ENCODE data around the gene MAGI1.
A peak's percentile ranks its signal among the peaks of the same experiment; 100 is the strongest.
"Not testable (repeated sequence)": the region's sequence is repeated elsewhere in the genome, so short reads cannot be mapped to it uniquely, and the experiment has no call there.

MAGI1 gene

DNA sequence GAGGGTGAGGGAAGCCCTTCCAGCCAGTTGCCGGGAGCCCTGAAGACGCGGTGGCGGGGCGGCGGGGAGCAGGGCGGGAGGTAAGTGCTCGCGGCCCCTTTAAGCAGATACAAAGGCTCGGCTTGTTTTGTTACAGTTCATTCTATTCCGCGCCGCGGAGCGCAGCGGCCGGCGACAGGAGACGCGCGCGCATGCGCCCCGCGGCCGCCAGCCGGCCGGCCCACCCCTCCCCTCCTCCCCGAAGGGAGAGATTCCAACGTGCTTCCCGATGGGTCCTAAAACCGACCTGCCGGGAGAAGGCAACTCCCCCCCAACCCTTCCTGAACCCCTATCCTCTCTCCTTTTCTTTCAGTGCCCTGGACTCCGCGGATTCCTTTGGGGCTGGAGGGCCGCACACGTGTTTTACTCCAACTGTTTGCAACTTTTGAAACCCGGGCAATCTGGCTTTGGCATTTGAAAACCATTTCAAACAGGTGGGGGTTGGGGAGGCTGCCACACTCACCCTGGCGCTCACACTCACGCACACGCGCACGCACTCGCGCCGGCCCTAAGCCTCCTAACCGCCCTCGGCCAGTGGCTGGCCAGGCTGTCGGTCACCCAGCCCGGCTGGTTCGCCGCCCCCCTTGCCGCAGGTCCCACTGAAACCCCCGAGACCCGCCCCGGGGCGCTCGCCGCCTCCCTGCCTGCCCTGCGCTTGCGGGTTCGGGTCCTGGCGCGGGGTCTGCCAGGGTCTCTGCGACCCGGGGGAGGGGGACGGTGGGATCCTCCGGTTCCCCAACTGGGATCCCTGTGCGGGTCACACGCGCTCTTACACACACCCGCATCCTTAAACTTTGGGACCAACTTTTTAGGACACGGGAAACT lies at the start of gene MAGI1:
TSS of gene MAGI1 (minus strand) at position 193 of the 864 bp plus-strand sequence. CDS start 610 bp downstream, outside the sequence.
- peak; percentile 97 for DNase-seq

DNA sequence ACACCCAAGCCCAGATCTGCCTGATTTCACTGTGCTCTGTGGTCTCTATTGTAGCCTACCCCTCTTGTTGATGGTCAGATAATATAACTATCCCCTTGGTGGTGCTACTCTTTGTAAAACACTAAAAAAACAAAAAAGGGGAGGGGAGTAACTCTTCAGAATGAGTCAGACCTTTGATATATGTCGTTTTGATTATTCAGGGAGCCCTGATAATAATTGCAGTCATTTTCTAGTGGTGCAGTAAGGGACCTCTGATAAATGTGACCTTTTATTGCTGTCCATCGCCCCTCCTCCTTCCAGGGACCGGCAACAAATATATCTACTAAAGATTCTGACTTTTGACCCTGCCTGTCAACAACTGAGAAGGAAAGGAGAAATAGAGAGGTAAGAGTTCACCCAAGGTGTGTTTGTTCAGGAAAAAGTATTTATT lies 45.1 kb upstream of the MAGI1 start:
- no peak for DNase-seq

DNA sequence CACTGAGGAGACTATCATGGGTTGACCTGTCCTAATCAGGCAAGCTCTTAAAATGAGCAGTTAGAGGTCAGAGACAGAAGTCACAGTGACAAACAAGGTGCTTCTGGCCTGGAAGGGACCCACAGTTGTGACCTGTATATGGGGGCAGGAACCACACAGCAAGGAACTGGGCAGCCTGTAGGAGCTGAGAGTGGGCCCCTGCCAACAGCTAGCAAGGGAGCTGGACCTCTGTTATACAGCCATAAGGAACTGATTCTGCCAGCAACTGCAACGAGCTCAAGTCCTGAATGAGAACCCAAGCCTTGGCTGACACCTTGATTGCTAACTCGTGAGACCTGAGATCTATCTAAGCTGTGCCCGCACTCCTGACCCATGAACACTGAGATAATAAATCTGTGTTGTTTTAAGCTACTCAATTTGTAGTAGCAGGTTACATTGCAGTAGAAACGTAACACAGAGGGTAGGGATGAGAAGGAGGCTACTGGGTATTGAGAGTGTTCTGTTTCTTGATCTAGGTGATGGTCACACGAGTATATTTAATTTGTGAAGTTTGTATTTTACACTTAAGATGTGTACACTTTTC lies 44.5 kb upstream of the MAGI1 start:
- no peak for DNase-seq

DNA sequence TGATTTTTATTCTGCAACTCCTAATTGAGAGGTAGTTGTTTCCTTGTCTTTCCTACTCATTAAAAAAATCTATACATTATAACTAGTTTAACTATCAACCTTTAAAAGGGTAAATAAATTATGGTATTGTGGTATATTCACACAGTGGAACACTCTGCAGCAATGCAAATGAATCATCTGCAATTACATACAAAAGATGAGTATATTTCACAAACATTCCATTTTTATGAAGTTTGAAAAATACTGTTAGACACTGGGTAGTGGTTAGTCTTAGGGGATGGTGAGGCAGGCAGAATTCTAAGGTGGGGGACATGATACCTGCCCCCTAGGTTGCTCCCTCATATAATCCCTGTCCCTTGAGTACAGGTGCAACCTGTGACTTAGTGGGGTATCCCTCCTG lies 44.0 kb upstream of the MAGI1 start:
- peak; percentile 9 for DNase-seq

DNA sequence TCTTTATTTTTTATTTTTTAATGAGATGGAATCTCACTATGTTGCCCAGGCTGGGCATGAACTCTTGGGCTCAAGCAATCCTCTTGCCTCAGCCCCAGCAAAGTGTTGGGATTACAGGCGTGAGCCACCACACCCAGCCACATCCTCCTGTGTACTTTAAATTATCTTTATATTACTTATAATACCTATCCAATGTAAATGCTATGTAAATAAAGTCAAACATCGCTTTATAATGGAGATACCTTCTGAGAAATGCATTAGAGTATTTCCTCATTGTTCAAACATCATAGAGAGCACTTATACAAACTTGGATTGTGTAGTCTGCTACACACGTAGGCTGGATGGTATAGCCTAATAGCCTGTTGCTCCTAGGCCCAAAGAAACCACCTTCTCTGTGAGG lies 41.4 kb upstream of the MAGI1 start:
- no peak for DNase-seq

DNA sequence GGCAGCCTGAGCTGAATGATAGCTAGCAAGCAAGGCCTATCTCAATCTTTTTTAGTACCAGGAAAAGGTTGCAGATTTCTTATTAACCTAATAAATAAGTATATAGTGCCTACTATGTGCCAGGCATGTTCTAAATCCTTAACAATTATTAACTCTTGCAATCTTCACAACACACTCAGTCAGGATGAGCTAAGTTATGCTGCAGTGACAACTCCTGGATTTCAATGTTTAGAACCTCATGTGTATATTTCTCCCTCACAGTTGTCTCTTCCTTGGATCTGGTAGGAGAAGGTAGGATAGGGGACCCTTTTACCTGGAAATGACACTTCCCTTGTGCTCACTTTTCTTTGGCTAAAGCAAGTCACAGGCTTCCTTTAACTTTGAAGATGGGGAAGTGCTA lies 39.3 kb upstream of the MAGI1 start:
- DNase-seq = no peak

DNA sequence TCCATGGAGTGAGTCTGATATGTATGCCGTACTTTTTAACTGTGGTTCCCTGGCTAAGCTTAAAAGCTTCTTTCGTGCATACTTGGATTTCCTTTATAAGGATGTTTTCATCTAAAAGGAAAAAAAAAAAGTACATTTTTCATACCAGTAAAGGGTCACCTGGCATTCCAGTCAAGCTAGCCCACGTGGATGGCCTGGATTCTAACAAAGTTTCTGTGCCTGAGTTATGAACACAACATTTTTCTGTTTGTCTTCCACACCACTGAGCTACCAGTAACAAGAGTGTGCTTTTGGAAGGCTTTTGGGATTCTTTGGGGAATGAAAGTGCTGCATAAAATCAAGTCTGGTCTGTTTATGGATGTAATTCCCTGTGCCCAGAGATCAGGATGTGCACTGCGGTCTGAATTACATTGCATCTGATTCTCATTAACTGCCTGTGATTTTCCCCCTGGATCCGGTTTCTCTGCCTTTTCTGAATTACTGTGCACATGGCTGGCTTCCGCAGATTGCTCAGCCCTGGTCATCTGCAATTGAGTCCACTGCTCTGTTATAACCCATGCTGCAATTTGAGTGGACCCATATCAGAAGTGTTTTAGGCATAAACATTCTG lies 38.2 kb upstream of the MAGI1 start:
- DNase-seq = peak; percentile 91

DNA sequence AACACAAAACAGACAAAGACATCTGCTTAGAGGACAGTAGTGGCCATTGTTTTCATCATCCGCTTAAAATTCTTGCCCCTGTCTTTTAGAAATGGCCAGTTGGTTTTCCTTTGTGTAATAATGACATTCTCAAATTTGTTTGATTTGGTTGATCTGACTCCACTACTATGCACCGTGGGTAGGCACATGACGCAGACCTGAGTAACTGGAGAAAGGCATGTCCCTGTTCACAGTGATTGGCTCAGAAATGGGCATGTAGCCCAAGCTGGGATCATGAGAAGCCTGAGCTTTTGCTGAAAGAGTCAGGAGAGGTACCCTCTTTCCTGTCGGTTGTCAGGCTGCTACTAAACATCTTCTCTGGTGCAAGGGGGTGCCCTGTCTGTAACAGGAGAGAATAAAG lies 36.6 kb upstream of the MAGI1 start:
- peak; percentile 70 for DNase-seq

DNA sequence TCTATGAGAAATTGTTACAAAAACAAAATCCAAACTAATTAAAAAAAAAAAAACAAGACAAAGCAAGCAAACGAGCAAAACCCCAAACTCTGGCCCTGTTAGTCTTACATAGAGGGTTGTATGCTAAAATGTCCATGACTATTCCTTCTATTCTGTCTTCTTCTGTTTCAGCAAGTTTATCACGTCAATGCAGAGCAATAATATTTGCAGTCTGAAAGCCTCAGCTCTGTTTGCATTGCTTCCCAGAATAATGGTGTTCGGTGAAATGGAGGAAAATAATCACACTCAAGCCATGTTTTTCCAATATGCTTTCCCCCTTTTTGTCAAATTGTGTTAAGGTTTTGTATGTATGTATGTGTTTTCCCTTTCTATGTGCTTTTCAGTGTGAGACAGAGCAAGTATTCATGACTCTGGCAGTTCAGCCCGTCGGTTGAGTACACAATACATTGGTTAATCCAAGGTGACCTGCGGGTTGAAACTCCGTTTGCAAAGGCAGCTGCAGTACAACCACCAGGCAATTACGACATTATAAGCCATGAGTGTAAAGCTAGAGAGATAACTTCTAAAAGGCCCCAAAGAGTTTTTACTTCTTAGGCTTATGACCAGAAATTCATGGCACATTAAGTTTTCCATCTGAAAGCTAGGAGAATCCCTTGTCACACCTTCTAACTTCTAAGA lies 34.9 kb upstream of the MAGI1 start:
- no peak for DNase-seq

DNA sequence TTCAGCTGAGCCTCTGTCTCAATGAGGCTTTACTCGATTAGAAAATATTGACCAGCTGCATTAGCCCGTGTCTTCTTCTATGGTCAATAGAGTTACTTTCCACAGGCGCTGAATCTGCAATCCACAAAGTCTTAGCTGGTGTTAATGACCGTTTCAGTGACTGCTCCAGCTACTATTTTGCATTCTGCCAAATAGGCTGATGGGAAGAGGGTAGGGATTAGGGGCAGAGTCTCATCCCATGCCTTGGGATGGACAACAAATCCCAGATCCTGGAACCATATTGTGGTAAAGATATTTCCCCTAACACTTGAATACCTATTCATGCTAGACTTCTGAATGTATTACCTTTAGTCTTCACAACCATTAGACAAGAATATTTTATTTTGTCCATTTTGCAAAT lies 29.5 kb upstream of the MAGI1 start:
- DNase-seq = no peak

DNA sequence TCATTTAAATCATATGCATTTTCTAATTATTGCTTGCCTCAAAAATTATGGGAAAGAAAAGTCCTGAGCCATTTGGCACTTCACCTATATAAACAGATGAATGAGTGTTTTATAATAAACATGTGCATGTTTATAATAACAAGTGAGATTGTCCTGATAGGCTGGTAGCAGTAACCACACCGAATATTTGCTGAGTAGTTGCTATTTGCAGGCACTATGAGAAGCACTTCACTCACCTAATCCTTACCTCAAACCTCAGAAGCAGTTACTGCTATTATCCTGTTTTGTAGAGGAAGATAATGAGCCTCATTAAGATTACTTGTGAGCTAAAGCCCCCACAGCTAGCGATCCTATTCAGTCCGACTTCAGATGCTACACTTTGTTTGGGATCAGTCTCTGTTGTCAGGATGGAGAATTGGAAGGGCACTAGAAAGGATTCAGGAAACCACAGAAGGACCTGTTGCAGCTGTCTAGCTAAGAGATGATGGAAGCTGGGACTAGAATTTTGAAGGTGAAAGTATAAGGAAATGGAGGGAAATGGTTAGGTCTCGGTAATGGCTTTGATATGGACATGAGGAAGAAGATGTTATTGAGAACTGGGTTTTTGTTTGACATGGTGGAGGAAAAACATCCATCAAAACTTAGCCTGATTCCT lies 28.4 kb upstream of the MAGI1 start:
- DNase-seq = no peak

DNA sequence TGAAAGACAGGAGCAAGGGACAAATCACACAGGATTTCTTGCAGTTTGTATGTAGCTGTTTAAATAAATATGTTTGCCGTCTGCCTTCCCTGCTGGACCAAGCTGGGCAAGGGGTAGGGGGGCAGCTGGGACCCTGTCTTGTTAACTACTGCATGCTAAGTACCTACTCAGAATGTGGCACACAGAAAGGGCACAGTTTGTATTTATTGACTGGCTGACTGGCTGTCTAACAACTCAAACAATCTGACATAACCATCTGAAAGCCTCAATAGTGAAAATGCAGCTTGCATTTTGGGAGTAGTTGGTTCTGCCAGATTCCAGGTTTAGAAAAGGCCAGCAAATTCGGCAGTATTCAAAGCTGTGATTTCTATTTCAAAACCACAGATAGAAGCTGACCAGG lies 16.6 kb upstream of the MAGI1 start:
- no peak for DNase-seq

DNA sequence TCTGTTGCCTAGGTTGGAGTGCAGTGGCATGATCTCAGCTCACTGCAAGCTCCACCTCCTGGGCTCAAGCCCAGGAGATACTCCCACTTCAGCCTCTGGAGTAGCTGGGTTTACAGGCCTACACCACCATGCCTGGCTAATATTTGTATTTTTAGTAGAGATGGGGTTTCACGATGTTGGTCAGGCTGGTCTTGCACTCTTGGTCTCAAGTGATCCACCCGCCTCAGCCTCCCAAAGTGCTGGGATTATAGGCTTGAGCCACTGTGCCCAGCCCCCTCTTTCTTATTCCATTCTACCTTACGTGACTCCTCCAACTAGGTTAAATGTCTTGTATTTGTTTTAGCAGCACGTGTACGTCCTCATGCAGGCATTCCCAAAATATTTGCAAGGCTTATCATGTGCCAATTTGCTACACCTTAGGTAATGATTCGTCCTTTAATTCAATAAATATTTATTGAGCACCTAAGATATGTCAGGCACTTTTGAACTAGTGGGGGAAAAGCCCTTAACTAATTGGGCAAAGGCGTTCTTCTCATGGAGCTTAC lies 14.9 kb upstream of the MAGI1 start:
- DNase-seq = no peak

DNA sequence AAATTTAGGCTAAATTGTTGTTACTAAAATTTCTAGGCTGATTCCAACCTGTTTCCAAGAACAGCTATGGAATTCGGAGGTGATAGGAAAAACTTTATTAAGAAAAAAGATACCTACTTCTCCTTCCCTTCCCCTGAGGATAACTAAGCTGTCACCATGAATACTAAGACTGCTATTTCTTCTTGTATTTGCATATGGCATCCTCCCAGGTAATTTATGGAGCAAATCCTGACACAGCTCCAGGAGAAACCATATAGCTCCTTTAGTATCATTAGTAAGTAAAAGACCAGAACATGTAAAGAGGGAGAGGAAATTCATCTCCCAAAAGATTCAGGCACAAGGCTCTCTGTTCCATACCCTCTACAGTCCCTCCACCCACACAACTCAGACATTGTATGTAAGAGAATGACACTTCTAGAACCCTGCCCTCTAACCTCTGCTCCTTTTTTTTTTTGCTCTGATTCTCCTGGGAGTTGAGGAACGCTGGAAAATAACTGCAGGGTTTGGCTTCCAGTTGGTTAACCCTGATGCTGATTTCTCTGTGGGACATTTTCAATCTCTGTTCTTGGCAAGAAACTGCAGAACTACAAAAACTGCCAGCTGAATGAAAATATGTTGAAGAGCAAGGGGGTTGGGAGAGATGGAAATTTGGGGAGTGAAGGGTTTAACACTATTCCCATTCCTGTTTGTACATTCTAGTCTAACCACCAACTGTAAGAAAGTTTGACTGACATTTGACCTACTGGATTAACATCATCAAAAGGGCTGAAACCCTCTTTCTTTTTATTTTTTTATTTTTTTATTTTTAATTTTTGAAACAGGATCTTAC lies 14.2 kb upstream of the MAGI1 start:
- peak; percentile 60 for DNase-seq

DNA sequence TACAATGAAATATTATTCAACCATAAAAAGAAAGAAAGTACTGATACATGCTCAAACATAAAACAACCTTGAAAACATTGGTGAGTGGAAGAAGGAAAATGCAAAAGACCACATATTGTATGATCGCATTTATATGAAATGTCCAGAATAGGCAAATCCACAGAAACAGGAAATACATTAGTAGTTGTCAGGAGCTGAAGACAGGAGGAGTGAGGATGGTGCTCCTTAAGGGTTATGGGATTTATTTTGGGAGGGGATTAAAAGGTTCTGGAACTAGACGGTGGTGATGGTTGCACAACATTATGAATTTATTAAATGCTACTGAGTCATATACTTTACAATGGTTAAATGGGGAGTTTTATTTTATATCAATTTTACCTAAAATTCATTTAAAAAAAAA lies 12.1 kb upstream of the MAGI1 start:
- peak; percentile 58 for DNase-seq

DNA sequence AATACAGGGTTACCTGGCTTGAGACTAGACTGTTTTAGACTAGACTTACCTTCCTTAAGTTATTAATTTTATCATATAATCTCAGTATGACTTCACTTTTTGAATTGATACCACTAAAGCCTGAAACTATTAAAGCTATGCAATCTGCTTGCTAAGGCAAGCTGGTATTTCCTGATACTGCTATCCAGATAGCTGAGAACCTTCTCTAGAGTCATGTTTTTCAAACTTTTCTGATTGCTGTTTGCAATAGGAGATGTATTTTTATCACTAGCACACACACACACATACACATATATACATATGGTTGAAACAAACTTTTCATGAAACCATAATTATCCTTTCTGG lies 9.3 kb upstream of the MAGI1 start:
- DNase-seq = peak; percentile 39

DNA sequence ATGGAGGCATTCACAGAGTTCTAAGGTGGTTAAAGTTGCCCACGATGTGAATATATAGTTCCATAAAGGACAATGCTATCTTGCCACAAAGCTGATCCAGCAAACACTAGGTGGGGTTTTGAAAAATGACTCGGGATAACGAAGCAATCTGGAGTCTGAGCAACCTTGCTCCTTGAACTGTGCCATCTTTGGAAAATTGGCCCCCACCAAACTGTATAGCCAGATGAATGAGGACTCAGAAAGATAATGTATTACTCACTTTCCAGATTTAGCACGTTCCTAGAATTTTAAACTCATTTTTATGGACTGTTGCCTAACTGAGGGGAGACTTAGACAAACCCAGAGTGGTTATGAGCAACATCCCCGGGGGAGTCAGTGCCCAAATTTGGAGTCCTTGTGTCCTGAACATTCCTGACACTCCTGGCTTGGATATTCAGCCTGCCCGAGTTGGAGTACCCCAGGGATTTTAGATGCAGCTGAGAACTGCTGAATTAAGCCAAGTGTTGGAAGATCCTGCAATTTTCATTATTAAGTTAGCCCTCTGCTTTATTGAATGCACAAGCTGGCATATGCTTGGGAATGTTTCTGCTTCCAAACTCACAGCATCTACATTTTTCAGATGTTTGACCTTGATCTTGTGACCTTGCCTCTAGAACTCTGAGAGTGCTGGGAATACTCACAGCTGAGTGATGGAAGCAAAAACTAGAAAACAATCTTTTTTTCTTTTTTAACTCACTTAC lies 8.8 kb upstream of the MAGI1 start:
- DNase-seq = peak; percentile 98

DNA sequence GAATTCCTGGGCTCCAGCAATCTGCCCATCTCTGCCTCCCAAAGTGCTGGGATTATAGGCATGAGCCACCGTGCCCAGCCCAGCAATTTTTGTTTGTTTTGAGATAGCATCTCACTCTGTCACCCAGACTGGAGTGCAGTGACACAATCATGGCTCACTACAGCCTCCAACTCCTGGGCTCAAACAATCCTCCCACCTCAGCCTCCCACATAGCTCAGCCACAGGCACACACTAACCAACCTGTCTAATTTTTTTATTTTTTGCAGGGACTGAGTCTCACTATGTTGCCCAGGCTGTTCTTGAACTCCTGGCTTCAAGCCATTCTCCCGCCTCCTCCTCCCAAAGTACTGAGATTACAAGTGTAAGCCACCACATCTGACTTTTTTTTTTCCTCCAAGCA lies 7.6 kb upstream of the MAGI1 start:
- DNase-seq = not testable (repeated sequence)

DNA sequence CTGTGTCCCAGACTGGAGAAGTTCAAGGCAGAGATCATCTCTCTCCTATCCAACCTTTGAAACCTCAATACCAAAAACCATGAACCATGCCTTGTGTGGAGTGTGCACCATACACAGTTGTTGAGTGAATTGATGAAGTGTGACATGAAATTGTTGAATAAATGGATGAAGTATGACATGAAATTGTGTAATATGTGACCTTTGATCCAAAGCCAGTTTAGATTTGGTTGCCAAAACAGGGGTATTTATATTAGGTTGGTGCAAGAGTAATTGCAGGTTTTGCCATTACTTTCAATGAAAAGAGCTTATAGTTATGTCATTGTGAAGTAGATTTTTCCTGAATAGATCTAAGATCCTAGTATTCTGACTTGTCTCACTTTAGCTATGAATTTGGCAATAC lies 3.1 kb upstream of the MAGI1 start:
- DNase-seq = no peak

DNA sequence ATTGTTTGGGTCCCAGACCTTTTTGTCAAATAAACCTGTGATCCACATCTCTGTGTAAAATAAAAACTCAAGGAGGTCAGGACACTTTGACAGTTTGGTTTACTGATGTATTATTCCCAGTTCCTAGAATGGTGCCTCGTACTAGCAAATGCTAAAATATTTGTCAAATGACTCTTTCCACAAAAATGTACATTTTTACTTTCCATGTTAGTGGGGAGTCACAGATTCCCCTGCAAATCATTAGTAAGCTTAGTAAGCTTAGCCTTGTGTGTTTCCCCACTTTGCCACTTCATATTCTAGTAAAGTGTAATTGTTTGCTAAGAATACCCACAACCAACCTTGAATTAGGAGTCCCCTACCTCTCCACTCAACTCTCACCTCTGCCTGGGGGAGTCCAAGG lies 2.4 kb upstream of the MAGI1 start:
- peak; percentile 87 for DNase-seq

DNA sequence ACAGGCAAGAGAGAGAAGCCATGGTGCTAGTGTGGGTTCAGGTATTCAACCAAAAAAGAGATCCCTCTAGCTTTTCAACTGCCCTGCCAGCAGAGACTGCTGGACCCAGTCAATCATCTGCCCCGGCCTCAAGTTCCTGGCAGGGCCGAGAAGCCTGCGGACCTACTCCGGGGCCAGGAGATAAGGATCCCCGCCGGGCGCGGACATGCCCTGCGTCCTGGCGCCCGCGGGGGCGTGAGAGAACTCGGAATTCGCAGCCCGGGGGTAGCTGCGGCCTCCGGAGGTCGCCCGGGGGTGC lies 821 bp upstream of the MAGI1 start:
- no peak for DNase-seq

DNA sequence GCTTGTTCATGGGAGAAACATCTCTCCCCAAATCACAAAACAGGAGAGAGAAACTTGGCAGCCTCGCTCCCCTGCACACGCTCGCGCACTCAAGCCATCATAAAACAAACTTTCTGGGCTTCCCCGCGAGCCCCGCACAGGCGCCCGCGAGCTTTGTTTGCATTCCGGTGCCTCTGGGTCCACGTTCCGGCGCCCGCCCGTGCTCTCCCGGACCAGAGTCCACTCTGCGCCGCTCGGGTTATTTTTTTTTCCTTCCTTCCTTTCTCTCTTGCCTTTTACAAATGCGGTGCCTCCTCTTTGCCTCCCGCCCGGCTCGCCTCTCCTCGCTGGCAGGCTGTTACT lies 363 bp downstream of the MAGI1 start:
- DNase-seq = no peak

Data from fibroblast of upper back skin (primary cell).